Measurements from ENCODE around the gene DPM3. TPM values are rescaled to one million over a fixed set of nuclear protein-coding genes. Genes with fewer than 3 reads are reported as not detected.

DPM3 gene
- total RNA-seq, 2 donors from 2014 or later: 6.2 to 106 TPM

- Histone ChIP-seq H3K27me3 (no peaks in the 10 kb centered on the region), H3K27ac (peak overlapping the region; percentile 86 to 94 (median 92)), H3K9me3 (no peaks in the 10 kb centered on the region), H3K4me3 (no peak overlapping the region), H3K4me1 (peaks cover 46% of the 10 kb centered on the region), H3K36me3 (replicated peaks in 1 of 2; ENCODE audit: insufficient read depth in 1 of 2, low read depth in 2 of 2) (no peaks in the 10 kb centered on the region)
- WGBS, 2 donors: 54 to 64% methylated on average over 4 of the region's 4 CpGs
- ATAC-seq (no peak), DNase-seq (peak in 1 of 4 donors; percentile 36)
- TF ChIP-seq POLR2A (IDR thresholded peaks at IDR 0.05): no peak
- intact Hi-C loops (cut with DNase I): no loop called here
These were observed 44.0 kb upstream of the DPM3 start for GRCh38 chr1:155184351-155184811.

GRCh38 chr1:155183775-155184221 is 43.5 kb upstream of the DPM3 start:
- DNase-seq (no peak), ATAC-seq (no peak)
- no peak overlapping the region for H3K4me3 ChIP-seq
- no peak for TF ChIP-seq POLR2A (IDR thresholded peaks at IDR 0.05)
- no peak for TF ChIP-seq CTCF (IDR thresholded peaks at IDR 0.05)
- intact Hi-C loops (cut with DNase I): no loop called here
- peaks cover 46% of the 10 kb centered on the region for H3K4me1 ChIP-seq
- H3K9me3 ChIP-seq: no peaks in the 10 kb centered on the region
- H3K27me3 ChIP-seq: no peaks in the 10 kb centered on the region
- H3K36me3 ChIP-seq (replicated peaks in 1 of 2; ENCODE audit: insufficient read depth in 1 of 2, low read depth in 2 of 2): no peaks in the 10 kb centered on the region
- peak overlapping the region in 2 of 4 donors; percentile 92 for H3K27ac ChIP-seq
- 90 to 96% methylated on average over 16 to 17 of the region's 20 CpGs for WGBS, 2 donors

DNA sequence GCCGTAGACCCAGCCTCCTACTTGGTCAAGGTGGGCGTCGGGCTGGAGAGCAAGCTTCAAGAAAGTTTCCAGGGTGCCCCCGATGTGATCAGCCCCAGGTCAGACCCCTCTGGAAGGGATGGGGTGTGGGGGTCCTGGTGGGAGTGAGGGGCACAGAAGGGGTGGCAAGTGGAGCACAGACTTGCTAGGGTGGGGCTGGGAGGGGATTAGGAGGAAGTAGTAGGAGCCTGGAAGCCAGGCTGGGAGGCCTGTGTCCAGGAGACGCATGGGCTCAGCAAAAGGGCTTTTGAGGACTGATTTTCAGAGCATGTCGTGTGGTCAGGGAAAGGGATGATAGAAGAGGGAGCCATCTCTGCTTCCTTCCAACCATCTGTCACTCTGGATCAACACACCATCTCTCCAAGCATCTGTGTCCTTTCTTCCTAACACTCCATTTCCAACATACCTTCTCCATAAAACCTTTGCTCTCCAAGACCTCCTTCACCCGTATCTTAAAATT is 41.8 kb upstream of the DPM3 start:
- 89 to 96% methylated on average over 4 to 7 of the region's 7 CpGs for WGBS, 2 donors
- intact Hi-C loops (cut with DNase I): no loop called here
- no peak for ATAC-seq

GRCh38 chr1:155181371-155182051 is 41.2 kb upstream of the DPM3 start:
- Histone ChIP-seq H3K4me1 (peaks cover 35% of the 10 kb centered on the region), H3K36me3 (replicated peaks in 1 of 2; ENCODE audit: insufficient read depth in 1 of 2, low read depth in 2 of 2) (no peaks in the 10 kb centered on the region), H3K4me3 (no peak overlapping the region), H3K27ac (no peak overlapping the region), H3K27me3 (no peaks in the 10 kb centered on the region), H3K9me3 (no peaks in the 10 kb centered on the region)
- DNase-seq: peak in 2 of 4 donors; percentile 28 to 42
- TF ChIP-seq POLR2A (IDR thresholded peaks at IDR 0.05) (no peak), CTCF (IDR thresholded peaks at IDR 0.05) (no peak)
- intact Hi-C loops (cut with DNase I): no loop called here
- 76 to 83% methylated on average over 9 to 18 of the region's 18 CpGs for WGBS, 2 donors
- no peak for ATAC-seq

More for the DNA sequence above, 41.8 kb upstream of the DPM3 start:
- Histone ChIP-seq H3K9me3 (no peaks in the 10 kb centered on the region), H3K27ac (no peak overlapping the region), H3K27me3 (no peaks in the 10 kb centered on the region), H3K4me1 (peaks cover 35% of the 10 kb centered on the region), H3K4me3 (no peak overlapping the region), H3K36me3 (replicated peaks in 1 of 2; ENCODE audit: insufficient read depth in 1 of 2, low read depth in 2 of 2) (no peaks in the 10 kb centered on the region)
- DNase-seq: no peak
- TF ChIP-seq CTCF (IDR thresholded peaks at IDR 0.05): no peak
- TF ChIP-seq POLR2A (IDR thresholded peaks at IDR 0.05): no peak

- no peaks in the 10 kb centered on the region for H3K36me3 ChIP-seq (replicated peaks in 1 of 2; ENCODE audit: insufficient read depth in 1 of 2, low read depth in 2 of 2)
- H3K4me1 ChIP-seq: peaks cover 16% of the 10 kb centered on the region
- TF ChIP-seq CTCF (IDR thresholded peaks at IDR 0.05): no peak
- no peak for TF ChIP-seq POLR2A (IDR thresholded peaks at IDR 0.05)
- intact Hi-C loops (cut with DNase I): loop anchor here (10.0 kb wide), 1 partner anchor 45 kb away; no protein-coding TSS in a partner anchor
- 83 to 90% methylated on average over 18 to 31 of the region's 31 CpGs for WGBS, 2 donors
- H3K9me3 ChIP-seq: no peaks in the 10 kb centered on the region
- H3K27me3 ChIP-seq: no peaks in the 10 kb centered on the region
- no peak overlapping the region for H3K4me3 ChIP-seq
- ATAC-seq: no peak
- peak overlapping the region in 1 of 4 donors; percentile 25 for H3K27ac ChIP-seq
- DNase-seq: peak in 2 of 4 donors; percentile 11 to 45
These were observed 39.0 kb upstream of the DPM3 start for GRCh38 chr1:155179112-155180031.
